ENCODE results near the gene GPR37.

GRCh38 chr7:124722292-124722691, 43.3 kb downstream of the GPR37 start:
- TF ChIP-seq CTCF (IDR thresholded peaks at IDR 0.05): no peak
- TF ChIP-seq POLR2A (IDR thresholded peaks at IDR 0.05): no peak
- TF ChIP-seq POLR2AphosphoS5 (IDR thresholded peaks at IDR 0.05): no peak

Data from prostate gland (tissue), 2 donors.